ENCODE measurements around the gene HOXA1.

- TF ChIP-seq CTCF (IDR thresholded peaks at IDR 0.05; ENCODE audit: control extremely low read depth in 1 of 3, insufficient read depth in 1 of 3, low read depth in 1 of 3, low read length in 3 of 3) (no peak), JUND (IDR thresholded peaks at IDR 0.05; ENCODE audit: low read length) (no peak)
Observed at GRCh38 chr7:27116962-27117886, 21.4 kb upstream of the HOXA1 start.
